ENCODE data around the gene ZNF18. TPM values are rescaled to one million over a fixed set of nuclear protein-coding genes. Genes with fewer than 3 reads are reported as not detected.

The ZNF18 gene
- total and polyA plus RNA-seq, 2 of the 4 experiments (the other 2 are of a cell fraction): 4.5 to 11.7 TPM

GRCh38 chr17:12043702-12044101 lies 46.4 kb upstream of the ZNF18 start:
- Histone ChIP-seq H2AK5ac (ENCODE audit: low read depth, low read length) (no peak overlapping the region), H2BK120ac (ENCODE audit: low read depth, low read length) (no peak overlapping the region), H4K91ac (ENCODE audit: insufficient read depth, low read depth, low read length) (no peak overlapping the region), H3K56ac (ENCODE audit: extremely low read depth, insufficient read depth, low read length) (no peak overlapping the region), H3K27ac (ENCODE audit: insufficient read depth, low read length) (no peak overlapping the region), H2BK15ac (ENCODE audit: low read depth, low read length) (no peak overlapping the region), H4K5ac (ENCODE audit: low read depth, low read length) (no peak overlapping the region), H2BK20ac (ENCODE audit: low read depth, low read length) (no peak overlapping the region), H3K4ac (ENCODE audit: low read depth, low read length) (no peak overlapping the region), H3K4me1 (ENCODE audit: control insufficient read depth, insufficient read depth, low read length) (peaks cover 2% of the 10 kb centered on the region; the same call in 1 of the 2 replicates), H3K4me3 (ENCODE audit: insufficient read depth, low read depth, low read length) (no peak overlapping the region), H3K9me1 (ENCODE audit: insufficient read depth, low read length) (peaks cover 7% of the 10 kb centered on the region), H3K14ac (replicated peaks; ENCODE audit: low read depth, low read length) (no peak overlapping the region), H3K18ac (ENCODE audit: low read depth, low read length) (no peak overlapping the region), H3K4me2 (ENCODE audit: low read depth, low read length) (no peak overlapping the region), H3K36me3 (ENCODE audit: control insufficient read depth, insufficient read depth, low read length) (no peaks in the 10 kb centered on the region; the same call in 1 of the 2 replicates), H3K9me3 (ENCODE audit: control insufficient read depth, insufficient read depth, low read length) (no peaks in the 10 kb centered on the region), H4K20me1 (ENCODE audit: insufficient read depth, low read length) (peaks cover 75% of the 10 kb centered on the region), H2AK9ac (replicated peaks; ENCODE audit: low read depth, low read length, poor library complexity) (no peak overlapping the region), H2AFZ (replicated peaks; ENCODE audit: low read length, poor library complexity) (no peak overlapping the region), H3K9ac (ENCODE audit: low read depth, low read length) (no peak overlapping the region), H3K79me1 (ENCODE audit: low read depth in 1 of 2, low read length in 2 of 2) (peaks cover 54 to 77% of the 10 kb centered on the region in 2 experiments), H4K8ac (ENCODE audit: low read depth in 2 of 2, low read length in 2 of 2) (no peak overlapping the region), H3K27me3 (ENCODE audit: control insufficient read depth, insufficient read depth, low read length) (no peaks in the 10 kb centered on the region), H3K23ac (ENCODE audit: low read depth, low read length) (no peak overlapping the region), H2BK5ac (ENCODE audit: low read depth, low read length, poor library complexity, severe bottlenecking) (no peak overlapping the region)
- no peak for ATAC-seq (ENCODE audit: low read depth)
- intact Hi-C loops (cut with micrococcal nuclease) (loop anchor here (5.0 kb wide), 1 partner anchor 64 kb away; no protein-coding TSS in a partner anchor), in situ Hi-C loops (cut with MboI; ENCODE audit: low sequenced_read_pairs) (no loop called here), dilution Hi-C loops (cut with HindIII; ENCODE audit: low sequenced_read_pairs, unreplicated experiment) (no loop called here)
- TF ChIP-seq MXI1 (IDR thresholded peaks at IDR 0.05; ENCODE audit: borderline replicate concordance, low read depth, low read length) (no peak), FOS (IDR thresholded peaks at IDR 0.05; ENCODE audit: low read depth, low read length) (no peak), SMC3 (IDR thresholded peaks at IDR 0.05; ENCODE audit: low read depth, low read length) (no peak), RFX5 (IDR thresholded peaks at IDR 0.05; ENCODE audit: low read depth, low read length) (no peak), CEBPB (IDR thresholded peaks at IDR 0.05; ENCODE audit: low read depth, low read length) (no peak), MAZ (IDR thresholded peaks at IDR 0.05; ENCODE audit: borderline replicate concordance, low read depth, low read length) (no peak), ELK1 (IDR thresholded peaks at IDR 0.05; ENCODE audit: borderline replicate concordance, low read depth, low read length) (no peak), RAD21 (IDR thresholded peaks at IDR 0.05; ENCODE audit: low read length) (no peak)
- ChIA-PET CTCF (no interaction called here), POLR2A (ENCODE audit: unreplicated experiment) (no interaction called here)
- 89% methylated on average over 3 of the region's 6 CpGs; no CpG with 5 or more reads in 1 of the 2 experiments for WGBS, 2 experiments (ENCODE audit: extremely low coverage in 2 of 2, insufficient read length in 1 of 2)
- DNase-seq: no peak
- no TSS peak for BruUV-seq (replicated peaks)

Data from IMR-90 (cell line).